Upper lobe of left lung (tissue), 4 donors: ENCODE measurements around the gene SLC25A22.

ENCODE experiments used
- POLR2A ChIP-seq, 4 donors: fragments of 450-650 bp; IDR thresholded peaks; one replicate each; pipeline ENCODE4 v1.5.1; 2016 to 2017; ENCODE audit warnings: antibody characterized with exemption in 4 of 4, mild to moderate bottlenecking in 2 of 4
- TF ChIP-seq, protein P1 (sequence below), 6 experiments: fragments of 450-650 bp in 4 of 6; fragments of 200-600 bp in 2 of 6; sonication (generic) in 2 of 6; IDR thresholded peaks; one replicate each; pipeline ENCODE4 v1.5.1; 2016 to 2019; ENCODE audit warnings: antibody characterized with exemption in 6 of 6

GRCh38 chr11:838441-839279, 40.6 kb upstream of the SLC25A22 start:
- TF ChIP-seq, protein P1, sequence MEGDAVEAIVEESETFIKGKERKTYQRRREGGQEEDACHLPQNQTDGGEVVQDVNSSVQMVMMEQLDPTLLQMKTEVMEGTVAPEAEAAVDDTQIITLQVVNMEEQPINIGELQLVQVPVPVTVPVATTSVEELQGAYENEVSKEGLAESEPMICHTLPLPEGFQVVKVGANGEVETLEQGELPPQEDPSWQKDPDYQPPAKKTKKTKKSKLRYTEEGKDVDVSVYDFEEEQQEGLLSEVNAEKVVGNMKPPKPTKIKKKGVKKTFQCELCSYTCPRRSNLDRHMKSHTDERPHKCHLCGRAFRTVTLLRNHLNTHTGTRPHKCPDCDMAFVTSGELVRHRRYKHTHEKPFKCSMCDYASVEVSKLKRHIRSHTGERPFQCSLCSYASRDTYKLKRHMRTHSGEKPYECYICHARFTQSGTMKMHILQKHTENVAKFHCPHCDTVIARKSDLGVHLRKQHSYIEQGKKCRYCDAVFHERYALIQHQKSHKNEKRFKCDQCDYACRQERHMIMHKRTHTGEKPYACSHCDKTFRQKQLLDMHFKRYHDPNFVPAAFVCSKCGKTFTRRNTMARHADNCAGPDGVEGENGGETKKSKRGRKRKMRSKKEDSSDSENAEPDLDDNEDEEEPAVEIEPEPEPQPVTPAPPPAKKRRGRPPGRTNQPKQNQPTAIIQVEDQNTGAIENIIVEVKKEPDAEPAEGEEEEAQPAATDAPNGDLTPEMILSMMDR (IDR thresholded peaks at IDR 0.05) = peak in 2 of 6 experiments; percentile 14 to 22
- TF ChIP-seq POLR2A (IDR thresholded peaks at IDR 0.05) = no peak
